Measurements from ENCODE around the gene GPRC5C.

GPRC5C gene, protein sequence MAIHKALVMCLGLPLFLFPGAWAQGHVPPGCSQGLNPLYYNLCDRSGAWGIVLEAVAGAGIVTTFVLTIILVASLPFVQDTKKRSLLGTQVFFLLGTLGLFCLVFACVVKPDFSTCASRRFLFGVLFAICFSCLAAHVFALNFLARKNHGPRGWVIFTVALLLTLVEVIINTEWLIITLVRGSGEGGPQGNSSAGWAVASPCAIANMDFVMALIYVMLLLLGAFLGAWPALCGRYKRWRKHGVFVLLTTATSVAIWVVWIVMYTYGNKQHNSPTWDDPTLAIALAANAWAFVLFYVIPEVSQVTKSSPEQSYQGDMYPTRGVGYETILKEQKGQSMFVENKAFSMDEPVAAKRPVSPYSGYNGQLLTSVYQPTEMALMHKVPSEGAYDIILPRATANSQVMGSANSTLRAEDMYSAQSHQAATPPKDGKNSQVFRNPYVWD

DNA sequence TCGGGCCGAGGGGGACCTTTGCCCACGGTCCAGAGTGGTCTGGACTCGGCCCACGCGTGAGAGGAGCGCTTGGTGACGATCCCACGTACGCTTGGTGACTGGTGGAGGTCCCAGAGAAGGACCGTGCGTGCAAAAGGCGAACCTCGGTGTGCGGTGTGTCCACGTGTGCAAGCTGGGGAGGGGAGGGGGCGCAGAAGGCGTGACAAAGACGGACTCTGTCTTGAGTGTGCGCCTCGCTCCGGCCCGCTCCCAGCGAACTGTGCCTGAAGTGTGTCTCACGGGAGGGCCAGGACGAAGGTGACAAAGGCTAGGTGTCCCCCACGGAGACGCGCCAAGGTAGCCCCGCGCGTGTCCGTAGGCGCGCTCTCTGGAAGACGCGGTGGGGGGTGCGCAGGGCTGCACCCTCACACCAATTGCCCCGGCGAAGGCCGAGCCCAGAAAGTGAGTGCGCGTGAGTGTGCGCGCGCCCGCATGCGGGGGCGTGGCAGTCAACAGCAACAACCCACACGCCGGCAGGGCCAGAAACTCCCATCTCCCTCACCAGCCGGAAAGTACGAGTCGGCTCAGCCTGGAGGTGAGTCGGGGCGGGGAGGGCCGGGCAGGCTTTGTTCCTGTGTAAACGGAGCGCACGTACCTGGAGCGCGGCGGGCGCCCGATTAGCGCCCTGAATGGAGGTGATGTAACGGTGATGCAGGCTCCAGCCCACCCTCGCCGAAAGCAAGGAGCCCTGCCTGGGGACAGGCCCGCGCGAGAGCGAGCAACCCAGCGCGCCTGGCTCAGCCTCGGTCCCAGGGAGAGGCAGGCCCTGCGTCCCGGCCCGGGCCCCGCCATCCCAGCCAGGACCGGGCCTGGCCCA, at the start of gene GPRC5C:
Gene GPRC5C (plus strand): TSS at position 521 of the 856 bp plus-strand sequence. CDS start 7,689 bp downstream, outside the sequence.
- DNase-seq (ENCODE audit: low read depth in 4 of 4, low spot score in 1 of 4), result peak in 2 of 4 experiments; percentile 40 to 51

DNA sequence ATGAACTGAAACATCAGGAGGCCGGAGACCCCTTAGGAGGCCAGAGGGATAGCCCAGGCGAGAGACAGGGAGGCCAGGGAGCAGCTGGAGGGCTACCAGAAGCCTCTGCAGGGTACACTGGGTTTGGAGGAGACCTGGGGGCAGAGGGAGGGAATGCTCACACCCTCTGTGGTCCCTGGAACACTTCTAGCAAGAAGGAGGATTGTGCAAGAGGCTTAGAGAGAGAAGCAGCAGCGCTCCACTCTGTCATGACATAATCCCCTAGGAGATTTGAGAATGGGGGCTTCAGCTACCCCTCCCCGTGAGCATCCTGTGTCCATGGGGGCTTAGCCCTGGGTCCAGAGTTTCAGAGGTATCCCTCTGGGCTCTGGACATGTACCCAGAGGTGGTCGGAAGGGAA, 48.7 kb upstream of the GPRC5C start:
- DNase-seq (ENCODE audit: low read depth in 4 of 4, low spot score in 1 of 4), result no peak

DNA sequence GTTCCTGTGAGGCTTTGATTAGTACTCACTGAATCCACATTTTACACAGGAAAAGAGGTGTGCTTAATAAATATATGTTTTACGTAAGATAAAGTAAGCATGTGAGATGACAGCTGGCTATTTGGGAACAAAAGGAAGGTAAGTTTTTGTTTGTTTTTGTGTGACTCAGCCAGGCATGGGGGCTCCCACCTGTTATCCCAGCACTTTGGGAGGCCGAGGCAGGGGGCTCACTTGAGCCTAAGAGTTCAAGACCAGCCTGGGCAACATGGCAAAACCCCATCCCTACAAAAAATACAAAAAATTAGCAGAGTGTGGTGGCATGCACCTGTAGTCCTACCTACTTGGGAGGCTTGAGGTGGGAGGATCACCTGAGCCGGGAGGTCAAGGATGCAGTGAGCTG, 46.7 kb upstream of the GPRC5C start:
- DNase-seq (ENCODE audit: low read depth in 4 of 4, low spot score in 1 of 4), result no peak

DNA sequence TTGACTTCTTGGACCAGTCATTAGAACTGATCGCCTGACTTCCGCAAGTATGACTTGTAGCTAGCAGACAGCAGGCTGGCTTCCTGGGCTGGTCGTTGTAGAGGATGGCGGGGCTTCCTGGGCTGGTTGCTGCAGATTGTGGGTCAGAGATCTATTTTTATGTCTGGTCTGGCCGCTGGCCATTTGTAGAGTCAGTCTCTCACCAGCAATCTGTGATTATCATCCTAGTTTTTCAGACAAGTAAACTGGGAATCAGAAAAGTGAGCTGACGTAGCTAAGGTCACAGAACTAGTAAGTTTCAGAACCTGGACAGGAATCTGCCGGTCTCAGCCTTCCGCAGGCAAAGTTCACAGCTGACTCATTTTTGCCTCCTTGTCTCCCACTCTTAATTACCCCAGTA, 45.5 kb upstream of the GPRC5C start:
- no peak for DNase-seq (ENCODE audit: low read depth in 4 of 4, low spot score in 1 of 4)

DNA sequence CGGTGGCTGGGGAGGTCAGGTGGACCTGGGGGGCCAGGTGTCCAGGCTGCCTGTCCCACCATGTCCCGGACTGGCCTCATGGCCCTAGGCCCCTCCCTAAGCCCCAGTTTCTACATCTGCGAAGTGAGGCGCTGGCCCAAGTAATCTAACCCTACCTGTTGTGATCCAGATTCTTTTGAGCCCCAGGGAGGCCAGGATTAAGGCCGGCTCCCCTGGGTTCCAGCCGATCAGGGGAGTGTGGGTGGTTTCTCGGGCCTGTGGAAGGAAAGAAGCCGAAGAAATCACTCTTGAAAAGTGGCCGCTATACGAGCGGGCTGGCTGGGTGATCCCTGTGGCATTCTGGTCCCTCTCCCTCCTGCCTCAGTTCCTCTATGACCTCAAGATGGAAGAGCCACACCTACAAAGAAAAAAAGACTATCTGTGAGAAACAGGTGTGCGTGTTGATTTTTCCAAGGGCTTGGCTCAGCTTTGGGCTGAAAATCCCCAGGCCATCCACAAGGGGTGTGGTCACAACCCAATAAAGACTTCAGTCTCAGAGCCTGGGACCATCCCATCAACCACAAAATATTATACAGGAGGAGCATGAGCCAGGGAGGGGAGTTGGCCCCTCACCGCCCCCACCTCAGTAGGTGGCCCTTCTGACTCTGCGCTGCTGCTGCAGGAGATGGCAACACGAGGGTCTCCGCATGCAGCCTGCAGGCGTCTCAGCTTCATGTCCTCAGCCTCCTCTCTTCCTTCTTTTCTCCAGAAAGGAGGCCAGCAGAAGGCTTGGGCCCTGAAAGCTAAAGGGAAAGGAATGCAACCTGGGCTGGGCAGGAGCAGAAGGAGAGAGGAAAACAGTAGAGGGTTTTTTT, 44.3 kb upstream of the GPRC5C start:
- DNase-seq (ENCODE audit: low read depth in 4 of 4, low spot score in 1 of 4), result no peak

DNA sequence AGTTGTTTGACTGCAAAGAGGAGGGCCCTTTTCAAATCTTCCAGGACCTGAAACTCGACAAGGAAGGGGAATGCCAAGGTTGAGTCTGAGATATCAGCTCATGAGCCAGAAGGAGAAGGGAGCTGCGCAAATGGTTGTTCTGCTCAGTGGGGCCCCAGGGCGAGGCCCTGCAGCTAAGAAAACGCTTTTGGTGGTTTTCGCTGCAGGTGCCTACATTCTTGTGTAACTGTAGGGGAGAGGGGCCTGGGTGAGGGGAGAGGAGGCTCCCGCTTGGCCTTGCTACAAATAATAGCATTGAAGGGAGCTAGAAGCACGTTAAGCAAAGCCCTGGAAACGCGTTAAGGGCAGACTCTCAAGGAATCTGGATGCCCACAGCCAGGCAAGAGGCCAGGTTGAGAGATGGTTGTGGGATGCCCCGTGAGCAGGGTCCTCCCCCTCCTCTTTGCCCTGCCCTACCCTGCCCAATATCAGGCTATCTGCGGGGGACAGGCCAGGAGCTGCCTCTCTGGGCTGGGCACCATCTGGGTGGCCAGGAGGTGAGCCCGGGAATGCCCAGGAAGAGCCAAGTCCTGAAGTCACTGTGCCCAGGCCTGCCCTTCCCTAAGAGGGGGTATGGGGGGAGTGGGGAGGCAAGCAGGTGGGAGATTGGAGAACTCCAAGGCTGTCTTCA, 42.7 kb upstream of the GPRC5C start:
- DNase-seq (ENCODE audit: low read depth in 4 of 4, low spot score in 1 of 4), result no peak

DNA sequence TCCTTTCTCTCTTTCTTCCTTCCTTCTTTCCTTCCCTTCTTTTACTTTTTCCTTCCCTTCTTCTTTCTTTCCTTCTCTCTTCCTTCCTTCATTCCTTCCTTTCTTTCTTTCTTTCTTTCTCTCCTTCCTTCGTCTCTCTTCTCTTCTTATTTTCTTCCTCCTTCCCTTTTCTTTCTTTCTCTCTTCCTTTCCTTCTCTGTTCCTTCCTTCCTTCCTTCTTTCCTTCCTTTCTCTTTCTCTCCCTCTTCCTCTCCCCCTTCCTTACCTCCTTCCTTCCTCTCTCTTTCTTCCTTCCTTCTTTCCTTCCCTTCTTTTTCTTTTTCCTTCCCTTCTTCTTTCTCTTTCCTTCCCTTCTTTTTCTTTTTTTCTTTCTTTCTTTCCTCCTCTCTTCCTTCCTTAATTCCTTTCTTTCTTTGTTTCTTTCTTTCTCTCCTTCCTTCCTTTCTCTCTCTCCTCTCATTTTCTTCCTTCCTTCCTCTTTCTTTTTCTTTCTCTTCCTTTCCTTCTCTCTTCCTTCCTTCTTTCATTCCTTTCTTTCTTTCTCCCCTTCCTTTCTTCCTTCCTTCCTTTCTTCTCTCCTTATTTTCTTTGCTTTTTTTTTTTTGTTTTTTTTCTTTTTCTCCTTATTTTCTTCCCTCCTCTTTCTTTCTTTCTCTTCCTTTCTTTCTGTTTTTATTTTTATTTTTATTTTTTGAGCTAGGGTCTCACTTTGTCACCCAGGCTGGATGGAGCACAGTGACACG, 41.8 kb upstream of the GPRC5C start:
- no peak for DNase-seq (ENCODE audit: low read depth in 4 of 4, low spot score in 1 of 4)

DNA sequence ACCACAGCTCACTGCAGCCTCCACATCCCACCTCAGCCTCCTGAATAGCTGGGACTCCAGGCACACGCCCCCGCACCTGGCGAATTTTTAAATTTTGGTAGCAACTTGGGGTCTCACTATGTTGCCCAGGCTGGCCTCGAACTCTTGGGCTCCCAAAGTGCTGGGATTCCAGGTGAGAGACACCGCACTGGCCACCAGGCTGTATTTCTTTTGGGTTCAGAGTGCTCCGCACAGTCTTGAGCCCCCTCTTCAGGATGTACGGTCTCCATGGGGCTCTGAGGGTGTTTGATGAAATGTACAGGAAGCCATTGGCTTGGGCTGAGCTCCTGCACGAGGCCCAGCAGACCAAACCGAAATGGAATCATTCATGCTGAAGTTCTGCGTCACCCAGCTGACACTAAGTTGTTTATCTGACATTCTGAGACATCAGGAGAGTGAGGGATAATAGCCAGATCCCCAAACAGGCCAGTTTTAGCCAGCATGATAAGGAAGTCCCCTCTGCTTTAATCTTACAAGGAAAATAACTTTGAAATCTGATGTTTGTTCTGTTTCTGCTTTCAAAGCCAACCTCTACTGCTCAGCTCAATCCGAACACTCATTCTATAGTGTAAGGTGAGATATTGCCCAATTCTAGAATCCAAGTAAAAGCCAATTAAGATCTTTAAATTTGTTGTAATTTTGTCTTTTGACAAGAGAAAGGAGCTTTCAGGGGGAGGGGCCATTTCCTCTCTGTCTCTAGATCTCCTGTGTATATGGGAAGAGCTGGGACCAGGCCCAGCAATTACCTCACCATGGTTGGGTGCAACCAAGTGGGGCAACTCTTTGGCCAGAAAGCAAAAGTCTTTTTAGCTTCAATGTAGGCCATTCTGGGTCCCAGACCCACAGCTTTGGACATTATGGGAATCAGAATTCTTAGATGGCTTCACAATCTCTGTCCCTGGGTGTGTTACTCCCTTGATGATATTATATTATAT, 40.9 kb upstream of the GPRC5C start:
- DNase-seq (ENCODE audit: low read depth in 4 of 4, low spot score in 1 of 4), result no peak

DNA sequence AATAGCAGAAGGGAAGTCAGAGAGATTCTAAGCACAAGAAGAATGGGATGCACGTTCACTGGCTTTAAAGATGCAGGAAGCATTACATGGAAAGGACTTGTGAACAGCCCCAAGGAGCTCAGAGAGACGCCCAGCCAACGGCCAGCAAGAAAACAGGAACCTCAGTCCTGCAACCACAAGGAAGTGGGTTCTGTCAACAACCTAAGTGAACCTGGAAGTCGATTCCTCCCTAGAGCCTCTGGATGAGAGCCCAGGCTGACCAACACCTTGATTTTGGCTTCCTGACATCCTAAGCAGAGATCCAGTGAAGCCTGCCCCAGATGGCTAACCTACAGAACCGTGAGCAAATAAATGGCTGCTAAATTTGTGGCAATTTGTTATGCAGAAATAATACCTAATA, 40.1 kb upstream of the GPRC5C start:
- DNase-seq (ENCODE audit: low read depth in 4 of 4, low spot score in 1 of 4), result no peak

DNA sequence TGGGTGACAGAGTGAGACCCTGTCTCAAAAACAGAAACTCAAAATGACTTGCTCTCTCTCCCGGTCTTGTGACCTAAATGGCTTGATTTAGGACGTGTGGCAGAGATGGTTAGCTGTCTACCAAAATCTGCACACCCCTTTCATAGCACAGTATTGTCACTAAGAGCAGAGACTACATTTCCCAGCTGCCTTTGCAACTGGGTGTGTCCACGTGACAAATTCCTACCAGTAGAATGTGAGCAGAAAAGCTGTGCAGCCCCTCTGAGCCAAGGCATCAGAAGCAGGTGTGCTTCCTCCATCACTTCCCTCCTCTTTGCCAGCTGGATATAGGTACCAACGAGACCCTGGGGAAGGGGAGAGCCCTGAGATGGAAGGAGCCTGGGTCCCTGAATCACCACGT, 39.0 kb upstream of the GPRC5C start:
- no peak for DNase-seq (ENCODE audit: low read depth in 4 of 4, low spot score in 1 of 4)

DNA sequence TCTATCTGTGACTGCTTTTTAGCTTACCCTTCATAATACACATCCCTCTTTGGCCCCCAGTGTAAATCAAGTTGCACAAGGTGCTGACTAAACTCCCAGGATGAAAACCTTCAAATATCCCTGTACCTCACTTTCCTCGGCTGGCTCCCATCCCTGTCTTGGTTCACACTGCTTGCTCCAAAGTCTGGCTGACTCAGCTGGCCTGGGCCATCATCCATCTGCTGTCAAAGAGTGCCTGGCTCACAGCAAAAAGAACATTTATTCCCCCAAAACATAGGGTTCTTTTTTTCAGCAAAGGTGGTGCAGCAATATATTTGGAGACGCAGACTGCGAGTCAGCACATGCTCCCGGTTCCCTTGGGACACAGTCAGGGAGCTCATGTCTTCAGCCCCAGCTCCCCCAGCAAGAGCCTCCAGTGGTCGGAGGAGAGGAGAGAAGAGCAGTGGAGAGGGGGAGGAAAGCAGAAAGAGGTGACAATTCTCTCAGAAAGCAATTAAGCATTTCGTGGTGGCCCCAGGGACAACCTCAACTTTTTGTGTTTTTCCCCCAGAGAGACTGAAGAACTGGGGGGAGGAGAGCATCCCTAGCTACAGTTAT, 38.4 kb upstream of the GPRC5C start:
- no peak for DNase-seq (ENCODE audit: low read depth in 4 of 4, low spot score in 1 of 4)

DNA sequence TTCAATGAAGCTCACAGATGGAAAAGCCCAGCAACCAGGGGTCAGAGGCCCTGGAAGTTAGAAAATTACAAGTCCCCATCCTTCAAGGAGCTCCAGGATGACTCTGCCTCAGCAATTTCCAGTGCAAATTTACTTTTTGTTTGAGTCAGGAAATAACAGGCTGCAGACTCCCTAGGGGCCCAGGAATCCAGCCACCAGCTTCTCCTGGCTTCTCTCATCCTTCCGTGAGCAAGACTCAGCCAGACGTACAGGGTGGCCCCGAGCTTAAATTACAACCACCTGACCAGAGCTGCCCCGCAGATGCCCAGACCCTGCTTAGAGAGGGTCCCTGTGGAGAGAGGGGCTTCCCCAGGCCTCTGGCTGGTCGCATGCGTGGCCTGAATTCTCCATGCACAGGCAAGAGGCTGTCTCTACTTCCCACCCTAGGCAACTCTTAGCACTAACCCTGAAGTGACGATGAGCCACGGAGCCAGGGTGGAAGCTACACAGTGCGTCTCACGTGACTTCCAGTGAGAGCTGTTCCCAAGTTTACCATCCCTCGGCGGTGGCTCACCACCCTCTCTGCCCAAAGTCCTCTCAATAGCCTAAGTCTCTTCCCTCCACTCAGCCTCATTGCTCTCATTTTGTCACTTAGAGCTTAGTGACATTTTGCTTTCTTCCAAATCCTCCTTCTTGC, 37.5 kb upstream of the GPRC5C start:
- DNase-seq (ENCODE audit: low read depth in 4 of 4, low spot score in 1 of 4), result no peak

DNA sequence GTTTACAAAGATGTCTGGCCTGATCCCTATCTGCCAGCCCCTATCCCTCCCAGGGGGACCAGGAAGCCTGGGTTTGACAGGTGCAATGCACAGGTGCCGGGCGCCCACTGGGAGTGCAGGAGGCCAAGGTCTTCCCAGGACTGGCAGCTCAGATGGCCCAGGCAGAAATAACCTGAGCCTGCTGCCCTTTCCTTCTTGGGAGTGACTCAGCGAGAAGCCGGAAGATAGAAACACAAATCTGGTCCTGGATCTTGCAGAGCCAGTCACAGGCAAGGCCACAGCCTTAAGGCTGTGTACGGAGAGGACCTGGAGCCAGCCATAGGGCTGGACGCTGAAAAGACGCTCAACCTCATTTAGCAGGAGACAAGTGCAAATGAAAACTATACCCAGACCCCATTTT, 36.9 kb upstream of the GPRC5C start:
- DNase-seq (ENCODE audit: low read depth in 4 of 4, low spot score in 1 of 4), result no peak

DNA sequence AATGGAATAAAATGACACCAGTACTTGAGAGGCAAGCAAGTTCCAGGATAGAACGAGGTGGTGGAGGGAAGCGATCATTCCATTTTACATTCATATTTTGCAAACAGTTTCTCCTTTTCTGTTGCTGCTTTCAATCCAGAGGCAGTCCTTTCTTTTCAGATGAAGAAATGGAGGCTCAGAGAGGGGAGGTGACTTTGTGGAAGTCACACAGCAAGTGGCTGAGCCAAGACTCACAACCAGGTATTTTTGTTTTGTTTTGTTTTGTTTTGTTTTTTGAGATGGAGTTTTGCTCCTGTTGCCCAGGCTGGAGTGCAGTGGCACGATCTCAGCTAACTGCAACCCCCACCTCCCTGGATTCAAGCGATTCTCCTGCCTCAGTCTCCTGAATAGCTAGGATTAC, 35.3 kb upstream of the GPRC5C start:
- DNase-seq (ENCODE audit: low read depth in 4 of 4, low spot score in 1 of 4), result no peak

DNA sequence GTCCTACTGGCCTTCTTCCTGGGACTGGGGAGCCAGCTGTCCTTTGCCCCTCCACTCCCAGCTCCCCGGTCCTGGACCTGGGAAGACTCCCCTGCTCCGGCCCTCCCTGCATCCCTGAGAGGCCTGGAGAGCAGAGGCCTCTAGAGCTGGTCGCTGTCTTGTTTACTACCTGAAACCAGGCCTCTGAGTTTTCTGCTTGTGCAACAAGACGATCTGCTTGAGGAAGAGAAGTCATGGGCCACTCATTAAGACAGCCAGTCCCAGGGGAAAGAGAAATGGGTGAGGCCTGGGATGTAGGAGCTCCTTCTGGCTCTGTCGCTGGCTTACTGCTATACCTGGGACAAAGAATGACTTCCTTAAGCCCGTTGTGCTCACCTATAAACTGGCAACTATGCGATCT, 29.8 kb upstream of the GPRC5C start:
- no peak for DNase-seq (ENCODE audit: low read depth in 4 of 4, low spot score in 1 of 4)

DNA sequence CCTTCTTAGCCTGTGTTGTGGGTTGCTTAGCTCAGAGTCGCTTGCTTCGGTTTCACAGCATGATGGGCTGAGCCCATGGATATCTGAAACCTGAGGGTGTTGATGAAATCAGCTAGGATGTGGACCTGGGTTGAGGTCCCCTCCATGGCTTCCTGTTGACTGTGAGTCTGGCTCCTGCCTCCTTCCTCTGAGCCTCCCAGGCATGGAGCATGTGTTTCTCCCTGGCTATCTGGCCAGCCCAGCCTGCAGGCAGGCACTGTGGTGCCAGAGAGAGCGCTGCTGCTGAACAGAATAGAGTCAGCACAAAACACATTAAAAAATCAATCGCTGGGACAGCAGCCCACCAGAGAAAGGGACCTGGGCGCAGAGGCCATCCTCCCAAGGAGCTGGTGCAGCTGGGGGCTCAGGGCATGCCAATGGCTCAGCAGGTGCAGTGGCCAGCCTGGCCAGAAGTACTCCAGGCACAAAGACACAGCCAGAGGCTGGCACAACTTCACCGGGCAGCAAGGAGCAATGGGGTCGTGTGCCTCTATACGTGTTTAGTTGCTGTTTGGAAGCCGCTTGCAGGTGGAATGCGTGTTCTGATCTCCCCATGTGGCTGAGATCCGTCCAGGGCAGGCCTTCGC, 28.3 kb upstream of the GPRC5C start:
- DNase-seq (ENCODE audit: low read depth in 4 of 4, low spot score in 1 of 4), result no peak

DNA sequence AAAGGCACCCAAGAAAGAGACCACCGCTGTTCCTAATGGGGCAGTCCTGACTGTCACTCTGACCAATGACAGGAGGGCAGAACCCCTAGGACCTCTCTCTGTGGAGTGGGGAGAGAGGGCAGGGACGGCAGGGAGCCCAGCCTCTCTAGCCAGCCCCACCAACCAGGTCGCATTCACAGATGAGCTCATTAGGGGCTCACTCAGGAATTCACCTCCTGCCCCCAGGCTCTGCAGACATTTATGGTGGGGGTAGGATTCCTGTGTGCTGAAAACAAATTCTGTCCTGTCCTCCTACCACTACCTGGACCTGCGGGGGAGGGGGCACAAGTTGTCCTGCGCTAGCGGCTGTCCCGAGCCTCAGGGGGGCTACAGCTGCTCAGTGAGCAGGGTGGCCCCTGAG, 27.7 kb upstream of the GPRC5C start:
- DNase-seq (ENCODE audit: low read depth in 4 of 4, low spot score in 1 of 4), result no peak

DNA sequence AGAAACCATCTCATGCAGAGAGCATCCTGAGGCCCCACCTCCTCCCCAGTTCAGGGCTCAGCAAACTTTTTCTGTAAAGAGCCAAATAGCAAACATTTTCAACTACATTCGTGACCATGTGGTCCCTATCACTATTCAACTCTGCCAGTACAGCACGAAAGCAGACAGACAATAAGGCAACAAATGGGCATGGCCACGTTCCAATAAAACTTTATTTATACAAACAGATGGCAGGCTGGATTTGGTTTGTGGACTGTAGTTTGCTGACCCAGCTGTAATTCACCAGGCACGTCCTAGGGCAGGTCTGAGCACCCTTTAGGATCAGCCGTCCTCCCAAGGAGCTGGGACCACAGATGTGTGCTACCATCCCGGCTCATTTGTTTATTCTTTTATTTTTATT, 27.1 kb upstream of the GPRC5C start:
- DNase-seq (ENCODE audit: low read depth in 4 of 4, low spot score in 1 of 4), result no peak

All from stimulated activated CD4-positive, alpha-beta T cell treated with anti-CD3 and anti-CD28 coated beads, Interleukin-1b, Interleukin-23, amount 100 ng/mL, for 24 hours (primary cell).